K562 (cell line): ENCODE data around the gene DCTN2. TPM values are rescaled to one million over a fixed set of nuclear protein-coding genes. Genes with fewer than 3 reads are reported as not detected.

Experiments
- ARHGAP35 ChIP-seq: fragments of 450-650 bp; IDR thresholded peaks from 2 replicates; pipeline ENCODE4 v1.6.1; 2018; ENCODE audit not compliant: partially characterized antibody
- BRD4 ChIP-seq: fragments of 200-600 bp; sonication (generic); IDR thresholded peaks from 2 replicates; pipeline ENCODE4 v1.6.1; 2017; ENCODE audit warnings: inconsistent platforms
- ETV6 ChIP-seq, 3 experiments: fragments of 150-350 bp in 1 of 3; sonication (generic) in 1 of 3; formaldehyde crosslinking in 1 of 3; IDR thresholded peaks; 2 replicates each; pipeline versions ENCODE4 v1.6.1 to v1.8.0; 2014 to 2022; ENCODE audit warnings: borderline replicate concordance in 2 of 3, low read depth in 2 of 3, antibody characterized with exemption in 1 of 3, low read length in 1 of 3, mild to moderate bottlenecking in 1 of 3, missing genetic modification reagents in 1 of 3
- GABPA ChIP-seq: fragments of 200-800 bp; sonication (Bioruptor generic); conservative IDR thresholded peaks from 2 replicates; pipeline ENCODE4 v1.6.1; 2016; ENCODE audit warnings: low read depth, missing genetic modification characterization, missing compliant biosample characterization
- MLLT1 ChIP-seq, 2 experiments: fragments of 450-650 bp; IDR thresholded peaks; 2 replicates each; pipeline ENCODE4 v1.6.1; 2016
- MTF1 ChIP-seq: fragments of 250-450 bp; sonication (Bioruptor Pico); IDR thresholded peaks from 2 replicates; pipeline ENCODE4 v1.9.0; 2021; ENCODE audit warnings: moderate library complexity, mild to moderate bottlenecking, inconsistent platforms, borderline replicate concordance
- MXI1 ChIP-seq: IDR thresholded peaks from 2 replicates; pipeline ENCODE4 v1.6.1; 2011; ENCODE audit warnings: low read depth, mild to moderate bottlenecking, improper control_type of control experiment, low read length
- NRF1 ChIP-seq, 2 experiments: fragments of 450-650 bp; IDR thresholded peaks in 1 of 2; conservative IDR thresholded peaks in 1 of 2; 2 replicates each; pipeline ENCODE4 v1.6.1; 2014; ENCODE audit warnings: mild to moderate bottlenecking in 2 of 2
- PKNOX1 ChIP-seq: fragments of 450-650 bp; IDR thresholded peaks from 2 replicates; pipeline ENCODE4 v1.6.1; 2016
- POLR2B ChIP-seq: fragments of 450-650 bp; IDR thresholded peaks from 2 replicates; pipeline ENCODE4 v1.6.1; 2018; ENCODE audit warnings: low read depth; ENCODE audit not compliant: partially characterized antibody
- PTRF ChIP-seq: fragments of 450-650 bp; IDR thresholded peaks from 2 replicates; pipeline ENCODE4 v1.6.1; 2016; ENCODE audit warnings: mild to moderate bottlenecking, missing genetic modification characterization, missing compliant biosample characterization
- PTTG1 ChIP-seq: fragments of 450-650 bp; IDR thresholded peaks from 2 replicates; pipeline ENCODE4 v1.6.1; 2016; ENCODE audit warnings: low read depth, mild to moderate bottlenecking, missing genetic modification characterization, missing compliant biosample characterization
- RBBP5 ChIP-seq: fragments of 200-600 bp; sonication (generic); IDR thresholded peaks from 2 replicates; pipeline ENCODE4 v1.6.1; 2012; ENCODE audit warnings: borderline replicate concordance, mild to moderate bottlenecking, low read length, control low read depth, inconsistent platforms; ENCODE audit not compliant: insufficient read depth, poor library complexity, severe bottlenecking
- SRF ChIP-seq, 2 experiments: fragments of 250-450, 450-650 bp in 1 of 2; sonication (Bioruptor Pico) in 1 of 2; sonication (generic) in 1 of 2; formaldehyde crosslinking; IDR thresholded peaks; 2 replicates each; pipeline versions ENCODE4 v1.5.0 to v1.5.1; 2020 to 2022; ENCODE audit warnings: mild to moderate bottlenecking in 1 of 2, missing genetic modification reagents in 1 of 2
- THAP12 ChIP-seq: fragments of 250-450 bp; sonication (Bioruptor Pico); IDR thresholded peaks from 2 replicates; pipeline ENCODE4 v1.9.0; 2021; ENCODE audit warnings: mild to moderate bottlenecking, inconsistent platforms
- VEZF1 ChIP-seq: fragments of 200-800 bp; sonication (Bioruptor generic); IDR thresholded peaks from 2 replicates; pipeline ENCODE4 v1.6.1; 2017; ENCODE audit warnings: missing genetic modification characterization, missing compliant biosample characterization
- ZBTB2 ChIP-seq: fragments of 450-650 bp; IDR thresholded peaks from 2 replicates; pipeline ENCODE4 v1.6.1; 2016; ENCODE audit warnings: antibody characterized with exemption
- polyA plus RNA-seq, 8 experiments: library from polyadenylated mRNA; depleted of rRNA in 4 of 8; stranded (reverse) in 5 of 8; unstranded in 3 of 8; fragments of >200 nt; fragmentation: Nextera tagmentation in 2 of 8; fragmentation: Illumina TruSeq in 1 of 8; extraction: Ambion mirVana in 2 of 8; extraction: Trizol in 1 of 8; gene quantifications; 2 replicates each; pipeline versions ENCODE4 v1.2.1 to v1.2.3, GENCODE V29; 2011 to 2014; ENCODE audit warnings: inconsistent platforms in 1 of 8, missing spikeins in 1 of 8
- total RNA-seq, 7 experiments: library from RNA; depleted of rRNA in 6 of 7; stranded (reverse); fragments of >200 nt in 6 of 7; fragmentation: Illumina TruSeq in 2 of 7; extraction: Trizol in 2 of 7; gene quantifications; 2 replicates each; pipeline versions ENCODE4 v1.2.1 to v1.2.3, GENCODE V29; 2011 to 2021; ENCODE audit warnings: low replicate concordance in 1 of 7

The DCTN2 gene
- total and polyA plus RNA-seq, 9 of the 15 experiments (the other 6 are each of a cell fraction or from before 2014, with no cell fraction given): 43.6 to 270 (median 125) TPM

GRCh38 chr12:57546438-57547287 lies at the start of gene DCTN2 (continued):
- no peak for TF ChIP-seq ETV6 (IDR thresholded peaks at IDR 0.05; ENCODE audit: borderline replicate concordance in 1 of 2, low read depth in 2 of 2, low read length in 1 of 2)
- TF ChIP-seq ETV6 (CRISPR knock-in tag; IDR thresholded peaks at IDR 0.05; ENCODE audit: borderline replicate concordance): 0 out of 2 replicates have a peak, but pooled peaks have one; percentile 33
- TF ChIP-seq BRD4: peak; percentile 50
- TF ChIP-seq PKNOX1: 0 out of 2 replicates have a peak, but pooled peaks have one; percentile 2
- TF ChIP-seq ARHGAP35: peak; percentile 94
- peak; percentile 40; the same call in 1 of the 2 replicates for TF ChIP-seq MXI1
- peak; percentile 70 for TF ChIP-seq RBBP5
- no peak for TF ChIP-seq PTTG1 (tag)
- TF ChIP-seq GABPA (tag): peak; percentile 52
- no peak for TF ChIP-seq PTRF (tag)
- TF ChIP-seq MTF1 (CRISPR knock-in tag): no peak
- TF ChIP-seq VEZF1 (CRISPR knock-in tag): peak; percentile 13
- TF ChIP-seq ZBTB2: no peak
- TF ChIP-seq SRF (CRISPR knock-in tag; IDR thresholded peaks at IDR 0.05): 0 out of 4 replicates have a peak, but pooled peaks of 1 of the 2 experiments have one; percentile 42
- peak; percentile 58 to 65; a peak in 3 of 4 replicates for TF ChIP-seq NRF1 (conservative IDR thresholded peaks at IDR 0.05 in 1 of 2, IDR thresholded peaks at IDR 0.05 in 1 of 2)
- no peak for TF ChIP-seq THAP12 (CRISPR knock-in tag)
- TF ChIP-seq POLR2B: peak; percentile 56
- peak; percentile 42 to 61; a peak in 3 of 4 replicates for TF ChIP-seq MLLT1 (IDR thresholded peaks at IDR 0.05)
